ENCODE data around the gene BLACAT1.

GRCh38 chr1:205494115-205494514 lies 38.3 kb upstream of the BLACAT1 start:
- TF ChIP-seq POLR2A (IDR thresholded peaks at IDR 0.05), result no peak
- TF ChIP-seq CTCF (IDR thresholded peaks at IDR 0.05), result no peak
- no peak for TF ChIP-seq POLR2AphosphoS5 (IDR thresholded peaks at IDR 0.05)
- TF ChIP-seq EP300 (IDR thresholded peaks at IDR 0.05; ENCODE audit: low read depth), result no peak

Measured in transverse colon (tissue), 4 donors.